GM23248 (cell line): ENCODE data around the gene COA8.

ENCODE experiments used
- EZH2 ChIP-seq: fragments of 200-600 bp; sonication (generic); IDR thresholded peaks from 2 replicates; pipeline ENCODE4 v1.6.1; 2018; ENCODE audit warnings: antibody characterized with exemption, mild to moderate bottlenecking; ENCODE audit not compliant: insufficient read depth, poor library complexity, severe bottlenecking
- EZH2phosphoT487 ChIP-seq: fragments of 200-600 bp; sonication (generic); IDR thresholded peaks from 2 replicates; pipeline ENCODE4 v1.6.1; 2018; ENCODE audit warnings: antibody characterized with exemption, moderate library complexity, mild to moderate bottlenecking, low read depth; ENCODE audit not compliant: insufficient read depth

DNA sequence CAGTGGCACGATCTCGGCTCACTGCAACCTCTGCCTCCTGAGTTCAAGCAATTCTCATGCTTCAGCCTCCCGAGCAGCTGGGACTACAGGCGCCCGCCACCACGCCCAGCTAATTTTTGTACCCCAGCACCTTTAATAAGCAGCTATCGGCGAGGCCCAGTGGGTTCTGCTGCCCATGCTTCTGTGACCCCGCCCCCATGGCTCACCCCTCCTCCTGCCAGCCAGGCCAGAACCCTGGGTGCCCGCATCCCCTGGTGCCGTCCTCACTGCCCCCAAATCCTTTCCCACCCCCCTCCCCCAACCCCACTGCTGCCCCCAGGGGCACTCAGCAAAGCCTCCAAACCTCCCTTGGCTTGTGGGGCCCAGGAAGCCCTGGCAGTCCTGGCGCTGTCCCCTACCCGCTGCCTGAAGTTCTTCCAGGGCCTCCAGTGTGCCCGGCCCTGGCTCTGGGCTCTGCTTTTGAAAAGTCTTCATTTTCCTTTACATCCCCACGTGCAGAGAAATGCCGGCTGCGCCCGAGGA is 14.8 kb upstream of the COA8 start:
- TF ChIP-seq EZH2phosphoT487 (no peak), EZH2 (no peak)
